ENCODE results near the gene DHX16. TPM values are rescaled to one million over a fixed set of nuclear protein-coding genes. Genes with fewer than 3 reads are reported as not detected.

The DHX16 gene
- total and polyA plus RNA-seq, 9 of the 15 experiments (the other 6 are each of a cell fraction or from before 2014, with no cell fraction given): 14.6 to 66.1 (median 47.5) TPM

- peak; percentile 43; the same call in 1 of the 2 replicates for TF ChIP-seq POLR2AphosphoS5 (IDR thresholded peaks at IDR 0.05; ENCODE audit: control insufficient read depth, insufficient read depth, low read depth, low read length)
- TF ChIP-seq VEZF1 (CRISPR knock-in tag; IDR thresholded peaks at IDR 0.05): no peak
- TF ChIP-seq ZBTB7A (IDR thresholded peaks at IDR 0.05; ENCODE audit: borderline replicate concordance, control insufficient read depth, low read depth, low read length): no peak
- no peak for TF ChIP-seq CHD2 (IDR thresholded peaks at IDR 0.05; ENCODE audit: low read depth, low read length)
- no peak for TF ChIP-seq GTF2B (IDR thresholded peaks at IDR 0.05; ENCODE audit: extremely low read depth, insufficient read length)
Observed at GRCh38 chr6:30618270-30618797, 54.5 kb downstream of the DHX16 start (continued).

GRCh38 chr6:30617565-30618269, 55.1 kb downstream of the DHX16 start, which contains the start of gene MRPS18B:
Gene MRPS18B, plus strand, starts transcription at chr6:30617840. Its CDS starts 26 bp downstream, at chr6:30617866.
- Histone ChIP-seq H3K4me1 (replicated peaks in 1 of 2; ENCODE audit: control insufficient read depth in 2 of 2, insufficient read depth in 2 of 2, low read length in 2 of 2) (peaks cover 4 to 22% of the 10 kb centered on the region in 2 experiments; a peak in 4 of 5 replicates), H2AFZ (ENCODE audit: low read depth, low read length) (peak within 1 kb of the TSS; percentile 97), H3K9ac (ENCODE audit: insufficient read depth in 1 of 2, low read depth in 2 of 2, low read length in 2 of 2) (peak within 1 kb of the TSS; percentile 92 to 99), H3K27me3 (ENCODE audit: control insufficient read depth in 2 of 2, insufficient read depth in 2 of 2, low read length in 2 of 2) (no peaks in the 10 kb centered on the region), H3K27ac (ENCODE audit: extremely low read depth, low read depth, low read length) (peak within 1 kb of the TSS; percentile 99), H3K4me2 (ENCODE audit: insufficient read depth, low read length) (peak within 1 kb of the TSS; percentile 99), H3K79me2 (ENCODE audit: control insufficient read depth, insufficient read depth, low read length) (peaks cover 69% of the 10 kb centered on the region), H3K9me3 (replicated peaks; ENCODE audit: control insufficient read depth, insufficient read depth, low read depth, low read length) (no peaks in the 10 kb centered on the region), H3K36me3 (ENCODE audit: control insufficient read depth, insufficient read depth, low read length) (peaks cover 72% of the 10 kb centered on the region), H3K4me3 (peak within 1 kb of the TSS; percentile 68), H3K9me1 (ENCODE audit: control insufficient read depth, insufficient read depth, low read length) (no peaks in the 10 kb centered on the region), H4K20me1 (replicated peaks; ENCODE audit: control insufficient read depth, insufficient read depth, low read length) (peaks cover 8% of the 10 kb centered on the region; the same call in 1 of the 2 replicates)
- DNase-seq (ENCODE audit: extremely low read depth in 1 of 4, low spot score in 3 of 4) (peak; percentile 90 to 99 (median 94)), ATAC-seq (peak; percentile 72), FAIRE-seq (no peak)
- under 1% methylated on average over 34 of the region's 34 CpGs for WGBS (ENCODE audit: insufficient coverage, low coverage, missing lambda C conversion rate)
- CTCF ChIA-PET (ENCODE audit: low intra/inter-chr PET ratio): no interaction called here
- POLR2A ChIA-PET: interaction anchor here (0.6 to 1.8 kb wide), 23 partner anchors 8 to 1531 kb away, joined by 3 to 8 read pairs (median 4); partner anchors contain the start of genes ATAT1, C6orf136 and NRM
- TSS peak; percentile 80 for BruUV-seq (replicated peaks)
- intact Hi-C loops (cut with micrococcal nuclease): loop anchor here (1.0 to 5.0 kb wide), 3 partner anchors 29 to 210 kb away; partner anchors contain the start of genes C6orf136 and MDC1
- in situ Hi-C loops (cut with MboI): no loop called here
- no peak for TF ChIP-seq RBM17 (IDR thresholded peaks at IDR 0.05; ENCODE audit: borderline replicate concordance, low read depth, low read length)
- TF ChIP-seq NFYB (IDR thresholded peaks at IDR 0.05; ENCODE audit: extremely low read depth, insufficient read length): no peak
- TF ChIP-seq HDAC1 (IDR thresholded peaks at IDR 0.05): peak; percentile 23 to 100; a peak in 2 of 4 replicates
- TF ChIP-seq LARP7 (IDR thresholded peaks at IDR 0.05): no peak
- TF ChIP-seq NR2C1 (IDR thresholded peaks at IDR 0.05): no peak
- TF ChIP-seq NR2C1 (tag; IDR thresholded peaks at IDR 0.05): peak; percentile 80
- peak; percentile 96 for TF ChIP-seq MAX (CRISPR knock-in tag; IDR thresholded peaks at IDR 0.05)
- no peak for TF ChIP-seq BRF1 (IDR thresholded peaks at IDR 0.05; ENCODE audit: borderline replicate concordance, extremely low read depth, insufficient read length)
- TF ChIP-seq MYNN (IDR thresholded peaks at IDR 0.05): no peak
- no peak for TF ChIP-seq MYNN (CRISPR knock-in tag; IDR thresholded peaks at IDR 0.05)
- TF ChIP-seq SRF (CRISPR knock-in tag; IDR thresholded peaks at IDR 0.05): 0 out of 4 replicates have a peak, but pooled peaks of 1 of the 2 experiments have one; percentile 38
- TF ChIP-seq ZNF24 (IDR thresholded peaks at IDR 0.05): peak; percentile 50; the same call in 1 of the 2 replicates
- no peak for TF ChIP-seq SAFB2 (IDR thresholded peaks at IDR 0.05; ENCODE audit: borderline replicate concordance, low read depth, low read length, severe bottlenecking)
- no peak for TF ChIP-seq TSC22D4 (tag; IDR thresholded peaks at IDR 0.05)

Measured in K562 (cell line).